GM12878 (cell line): Measurements from ENCODE around the gene GRAMD2B. TPM values are rescaled to one million over a fixed set of nuclear protein-coding genes. Genes with fewer than 3 reads are reported as not detected.

Experiments used
- BCLAF1 ChIP-seq: fragments of 450-650 bp; IDR thresholded peaks from 2 replicates; pipeline ENCODE4 v1.6.1; 2017; ENCODE audit warnings: antibody characterized with exemption, mild to moderate bottlenecking, moderate library complexity
- CBX5 ChIP-seq: sonication (generic); IDR thresholded peaks from 2 replicates; pipeline ENCODE4 v1.6.1; 2016; ENCODE audit warnings: low read depth, moderate library complexity, mild to moderate bottlenecking, inconsistent platforms
- CHD4 ChIP-seq: fragments of 200-600 bp; sonication (generic); IDR thresholded peaks from 2 replicates; pipeline ENCODE4 v1.6.1; 2016; ENCODE audit warnings: mild to moderate bottlenecking
- CUX1 ChIP-seq: IDR thresholded peaks from 2 replicates; pipeline ENCODE4 v1.6.1; 2012; ENCODE audit warnings: improper control_type of control experiment, low read depth, low read length; ENCODE audit not compliant: insufficient replicate concordance
- E2F4 ChIP-seq: IDR thresholded peaks from 2 replicates; pipeline ENCODE4 v1.6.1; 2012; ENCODE audit warnings: low read depth, low read length, improper control_type of control experiment
- EED ChIP-seq: sonication (generic); IDR thresholded peaks from 2 replicates; pipeline ENCODE4 v1.6.1; 2016; ENCODE audit warnings: antibody characterized with exemption, low read depth
- HDAC6 ChIP-seq: fragments of 200-600 bp; sonication (generic); IDR thresholded peaks from one replicate; pipeline ENCODE4 v1.8.0; 2017; ENCODE audit warnings: antibody characterized with exemption; ENCODE audit not compliant: unreplicated experiment
- HSF1 ChIP-seq: fragments of 150-350 bp; IDR thresholded peaks from 2 replicates; pipeline ENCODE4 v1.6.1; 2014; ENCODE audit warnings: mild to moderate bottlenecking, low read depth, low read length
- IKZF1 ChIP-seq: fragments of 450-650 bp; conservative IDR thresholded peaks from 2 replicates; pipeline ENCODE4 v1.6.1; 2017; ENCODE audit warnings: antibody characterized with exemption, mild to moderate bottlenecking
- IRF3 ChIP-seq: fragments of 450-650 bp; IDR thresholded peaks from 2 replicates; pipeline ENCODE4 v1.6.1; 2014; ENCODE audit warnings: mild to moderate bottlenecking
- IRF4 ChIP-seq: IDR thresholded peaks from 2 replicates; pipeline ENCODE4 v1.6.1; 2011; ENCODE audit warnings: low read depth, low read length
- POLR2AphosphoS5 ChIP-seq: IDR thresholded peaks from 2 replicates; pipeline ENCODE4 v1.6.1; 2011; ENCODE audit warnings: mild to moderate bottlenecking, low read length, inconsistent platforms
- RELA ChIP-seq: fragments of 450-650 bp; IDR thresholded peaks from 2 replicates; pipeline ENCODE4 v1.8.0; 2014; ENCODE audit warnings: borderline replicate concordance; ENCODE audit not compliant: partially characterized antibody
- SMAD5 ChIP-seq: IDR thresholded peaks from 2 replicates; pipeline ENCODE4 v1.6.1; 2016; ENCODE audit warnings: antibody characterized with exemption, low read depth
- SREBF1 ChIP-seq: IDR thresholded peaks from 2 replicates; pipeline ENCODE4 v1.6.1; 2012; ENCODE audit warnings: mild to moderate bottlenecking, low read length
- TARDBP ChIP-seq: IDR thresholded peaks from 2 replicates; pipeline ENCODE4 v1.6.1; 2016; ENCODE audit warnings: borderline replicate concordance
- USF2 ChIP-seq: IDR thresholded peaks from 2 replicates; pipeline ENCODE4 v1.6.1; 2011; ENCODE audit warnings: low read depth, low read length, improper control_type of control experiment, borderline replicate concordance
- polyA plus RNA-seq, 11 experiments: library from polyadenylated mRNA; depleted of rRNA in 4 of 11; unstranded in 6 of 11; stranded (reverse) in 5 of 11; fragments of >200 nt; fragmentation: Nextera tagmentation in 4 of 11; fragmentation: Illumina TruSeq in 1 of 11; extraction: Ambion mirVana in 4 of 11; extraction: Trizol in 1 of 11; gene quantifications; 1 replicate in 1 of 11; 2 replicates in 10 of 11; pipeline versions ENCODE4 v1.2.1 to v1.2.3, GENCODE V29; 2011 to 2016; ENCODE audit warnings: inconsistent platforms in 2 of 11, missing spikeins in 2 of 11, low read depth in 1 of 11
- total RNA-seq, 4 experiments: library from RNA; depleted of rRNA in 3 of 4; stranded (reverse); fragments of >200 nt in 3 of 4; fragmentation: Illumina TruSeq in 1 of 4; extraction: Trizol in 1 of 4; gene quantifications; 2 replicates each; pipeline versions ENCODE4 v1.2.1 to v1.2.3, GENCODE V29; 2013 to 2021

Gene GRAMD2B
- total and polyA plus RNA-seq, 10 of the 15 experiments (the other 5 are each of a cell fraction or from before 2014, with no cell fraction given) = 1.9 to 21.5 (median 8.4) TPM

GRCh38 chr5:126446498-126447224, 23.5 kb downstream of the GRAMD2B start (continued):
- TF ChIP-seq USF2 (no peak), EED (no peak), IRF4 (peak; percentile 60; the same call in 1 of the 2 replicates), IKZF1 (peak; percentile 26; the same call in 1 of the 2 replicates), CBX5 (no peak), SMAD5 (no peak), HDAC6 (no peak), E2F4 (no peak), BCLAF1 (no peak), RELA (no peak), CHD4 (no peak), CUX1 (no peak), TARDBP (no peak), POLR2AphosphoS5 (no peak), SREBF1 (no peak), IRF3 (no peak), HSF1 (no peak)
